Effector memory CD8-positive, alpha-beta T cell (primary cell): Measurements from ENCODE around the gene SEMA4D.

Experiments
- ATAC-seq: fragments of 150-1000 bp; cut with Tn5 transposase; replicated peaks from 2 replicates; pipeline ENCODE4 v1.10.0; 2021; ENCODE audit warnings: mild to moderate bottlenecking, moderate library complexity
- DNase-seq, 3 experiments: peaks; one replicate each; pipeline ENCODE4 v3.0.0; 2021
- H3K27ac Mint-ChIP-seq, 2 donors: one replicate each; pipeline ENCODE4 v1.8.0; 2022; ENCODE audit warnings: mild to moderate bottlenecking in 2 of 2, mixed read lengths in 2 of 2, moderate library complexity in 2 of 2
- H3K27me3 Mint-ChIP-seq, 2 donors: one replicate each; pipeline ENCODE4 v1.8.0; 2022; ENCODE audit warnings: mixed read lengths in 2 of 2
- H3K36me3 Mint-ChIP-seq: one replicate; pipeline ENCODE4 v1.8.0; 2022; ENCODE audit warnings: mild to moderate bottlenecking, moderate library complexity, mixed read lengths; ENCODE audit not compliant: insufficient read depth
- H3K4me1 Mint-ChIP-seq, 2 donors: one replicate each; pipeline ENCODE4 v1.8.0; 2022; ENCODE audit warnings: low read depth in 2 of 2, mixed read lengths in 2 of 2
- H3K4me3 Mint-ChIP-seq, 2 donors: one replicate each; pipeline ENCODE4 v1.8.0; 2022; ENCODE audit warnings: mild to moderate bottlenecking in 2 of 2, mixed read lengths in 2 of 2, moderate library complexity in 2 of 2
- H3K9me3 Mint-ChIP-seq, 2 donors: one replicate each; pipeline ENCODE4 v1.8.0; 2022; ENCODE audit warnings: mixed read lengths in 2 of 2

SEMA4D gene

DNA sequence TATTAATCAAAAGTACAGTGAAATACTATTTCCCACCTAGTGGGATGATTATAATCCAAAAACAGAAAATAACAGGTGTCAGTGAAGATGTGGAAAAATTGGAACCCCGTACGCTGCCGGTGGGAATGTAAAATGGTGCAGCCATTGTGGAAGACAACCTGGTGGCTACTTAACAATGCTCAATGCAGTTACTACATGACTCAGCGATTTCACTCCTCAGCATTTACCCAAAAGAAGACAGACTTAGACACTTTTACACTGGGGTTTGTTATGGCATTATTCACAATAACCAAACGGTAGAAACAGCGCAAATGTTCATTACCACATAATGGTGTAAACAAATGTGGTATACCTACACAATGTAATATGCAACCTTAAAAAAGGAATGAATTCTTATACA lies 155.7 kb downstream of the SEMA4D start:
- Mint-ChIP-seq H3K27me3 (no peaks in the 10 kb centered on the region), H3K36me3 (peaks cover 93% of the 10 kb centered on the region), H3K27ac (no peak overlapping the region), H3K4me3 (no peak overlapping the region), H3K4me1 (peaks cover 16 to 20% of the 10 kb centered on the region in 2 donors), H3K9me3 (no peaks in the 10 kb centered on the region)
- ATAC-seq = no peak
- no peak for DNase-seq

DNA sequence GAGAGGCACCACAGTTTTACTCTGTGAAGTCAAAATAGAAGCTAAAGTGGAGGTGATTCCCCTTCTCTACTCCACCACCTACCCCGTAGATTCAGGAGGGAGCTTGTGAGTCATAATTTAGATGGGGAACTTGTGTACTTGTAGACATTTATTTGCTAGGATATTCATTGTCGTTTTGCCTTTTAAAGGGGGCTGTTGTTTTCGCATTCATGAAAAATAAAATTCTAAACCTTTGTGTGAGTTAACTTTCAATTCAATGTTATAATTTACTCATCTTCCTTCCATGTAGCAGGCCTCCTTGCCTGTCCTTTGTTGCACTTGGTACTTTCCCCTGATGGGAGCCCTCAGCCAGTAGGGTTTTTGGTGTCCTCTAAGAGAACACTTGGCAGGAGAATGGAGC lies 157.6 kb downstream of the SEMA4D start:
- Mint-ChIP-seq H3K4me3 (no peak overlapping the region), H3K27me3 (no peaks in the 10 kb centered on the region), H3K27ac (peak overlapping the region in 1 of 2 donors; percentile 19), H3K4me1 (peaks cover 10 to 12% of the 10 kb centered on the region in 2 donors), H3K9me3 (no peaks in the 10 kb centered on the region), H3K36me3 (peaks cover 93% of the 10 kb centered on the region)
- DNase-seq = no peak
- ATAC-seq = no peak

DNA sequence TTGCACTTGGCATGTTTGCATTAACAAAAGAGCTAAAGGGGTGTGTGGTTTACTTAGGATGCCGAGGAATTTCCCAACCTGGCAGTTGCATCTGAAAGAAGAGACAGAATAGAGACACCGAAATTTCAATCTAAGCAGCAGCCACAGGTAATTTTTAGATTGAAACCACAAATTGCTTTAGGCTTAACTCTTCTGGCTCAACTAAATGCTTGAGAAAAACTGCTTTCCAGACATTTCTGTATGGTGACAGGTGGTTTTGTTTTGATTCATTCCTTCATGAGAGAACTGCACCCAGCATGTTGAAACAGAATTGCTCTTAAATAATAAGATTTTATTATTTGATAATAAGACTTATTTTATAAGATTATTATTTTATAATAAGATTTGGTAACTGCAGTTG lies 158.1 kb downstream of the SEMA4D start:
- H3K36me3 Mint-ChIP-seq = peaks cover 93% of the 10 kb centered on the region
- peaks cover 6 to 8% of the 10 kb centered on the region in 2 donors for H3K4me1 Mint-ChIP-seq
- H3K9me3 Mint-ChIP-seq = no peaks in the 10 kb centered on the region
- DNase-seq = no peak
- ATAC-seq = no peak
- no peaks in the 10 kb centered on the region for H3K27me3 Mint-ChIP-seq
- no peak overlapping the region for H3K4me3 Mint-ChIP-seq
- no peak overlapping the region for H3K27ac Mint-ChIP-seq

DNA sequence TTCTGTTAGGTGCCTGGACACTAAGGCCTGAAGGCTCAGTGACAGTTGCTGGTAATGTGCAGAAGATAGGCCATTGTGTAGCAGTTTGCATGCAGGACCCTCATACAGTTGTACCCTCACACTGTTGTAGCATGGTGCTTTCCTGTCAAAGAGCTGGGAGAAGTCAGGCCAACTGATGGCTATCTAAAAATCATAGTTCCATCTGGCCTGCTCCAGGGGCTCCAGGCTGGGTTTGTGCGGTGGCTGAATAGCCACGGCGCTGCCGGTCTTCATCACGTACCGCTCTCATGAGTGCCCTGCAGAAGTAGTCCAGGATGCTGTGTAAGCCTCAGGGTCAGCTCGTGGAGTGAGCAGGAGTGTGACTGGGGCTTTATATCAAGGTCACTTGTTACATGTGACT lies 167.4 kb downstream of the SEMA4D start:
- Mint-ChIP-seq H3K36me3 (peaks cover 89% of the 10 kb centered on the region), H3K27me3 (no peaks in the 10 kb centered on the region), H3K27ac (no peak overlapping the region), H3K4me3 (no peak overlapping the region), H3K9me3 (no peaks in the 10 kb centered on the region), H3K4me1 (peaks cover 4 to 5% of the 10 kb centered on the region in 2 donors)
- ATAC-seq (no peak), DNase-seq (no peak)

DNA sequence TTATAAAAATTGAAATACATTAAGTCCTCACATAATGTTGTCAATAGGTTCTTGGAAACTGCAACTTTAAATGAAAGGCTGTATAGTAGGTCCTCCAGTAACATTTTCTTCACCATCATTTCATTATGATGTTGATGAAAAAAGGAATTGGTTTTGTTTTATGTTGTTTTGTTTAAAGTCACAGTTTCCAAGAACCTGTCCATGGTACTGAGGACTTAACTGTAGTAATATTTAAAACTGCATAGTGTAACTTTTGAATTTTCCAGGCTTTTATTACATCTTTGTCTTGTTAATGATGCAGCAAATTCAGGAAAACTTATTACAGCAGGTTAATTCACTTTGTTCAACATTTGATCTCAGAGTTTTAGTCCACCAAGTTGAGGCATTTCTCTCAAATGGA lies 168.0 kb downstream of the SEMA4D start:
- no peak overlapping the region for H3K4me3 Mint-ChIP-seq
- H3K9me3 Mint-ChIP-seq = no peaks in the 10 kb centered on the region
- ATAC-seq (no peak), DNase-seq (no peak)
- H3K36me3 Mint-ChIP-seq = peaks cover 83% of the 10 kb centered on the region
- H3K4me1 Mint-ChIP-seq = peaks cover 4 to 10% of the 10 kb centered on the region in 2 donors
- H3K27ac Mint-ChIP-seq = no peak overlapping the region
- H3K27me3 Mint-ChIP-seq = no peaks in the 10 kb centered on the region

DNA sequence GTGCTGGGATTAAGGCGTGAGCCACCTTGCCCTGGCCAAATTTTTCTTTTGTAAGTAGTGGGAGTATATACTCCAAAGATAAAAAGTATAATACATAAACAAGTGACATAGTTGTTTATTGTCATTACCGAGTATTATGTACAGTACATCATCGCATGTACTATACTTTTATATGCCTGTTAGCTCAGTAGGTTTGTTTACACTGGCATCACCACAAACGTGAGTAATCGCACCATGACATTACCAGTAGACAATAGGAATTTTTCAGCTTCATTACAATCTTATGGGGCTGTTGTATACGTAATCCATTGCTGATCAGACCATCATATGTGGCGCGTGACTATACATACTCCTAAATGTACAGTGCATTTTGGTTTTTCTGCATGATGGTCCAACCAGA lies 169.8 kb downstream of the SEMA4D start:
- ATAC-seq = no peak
- peaks cover 11 to 25% of the 10 kb centered on the region in 2 donors for H3K4me1 Mint-ChIP-seq
- DNase-seq = no peak
- no peaks in the 10 kb centered on the region for H3K27me3 Mint-ChIP-seq
- H3K36me3 Mint-ChIP-seq = peaks cover 67% of the 10 kb centered on the region
- no peak overlapping the region for H3K27ac Mint-ChIP-seq
- H3K9me3 Mint-ChIP-seq = no peaks in the 10 kb centered on the region
- no peak overlapping the region for H3K4me3 Mint-ChIP-seq

DNA sequence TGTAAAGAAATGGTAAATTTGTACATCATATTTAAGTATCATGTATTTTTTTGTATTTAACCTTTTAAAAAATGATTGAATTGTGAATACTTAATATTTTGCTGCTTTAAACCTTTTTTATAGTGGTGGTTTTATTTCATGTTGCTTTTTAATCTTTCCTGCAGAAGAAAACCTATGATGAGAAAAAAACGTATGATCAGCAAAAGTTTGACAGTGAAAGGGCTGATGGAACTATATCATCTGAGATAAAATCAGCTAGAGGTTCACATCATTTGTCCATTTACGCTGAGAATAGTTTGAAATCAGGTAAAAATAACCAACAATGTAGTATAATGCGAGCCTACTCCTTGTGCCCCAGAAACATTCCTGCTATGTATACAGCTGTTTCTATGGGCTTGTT lies 172.2 kb downstream of the SEMA4D start:
- Mint-ChIP-seq H3K4me1 (peaks cover 18 to 38% of the 10 kb centered on the region in 2 donors), H3K36me3 (peaks cover 49% of the 10 kb centered on the region), H3K27me3 (no peaks in the 10 kb centered on the region), H3K4me3 (no peak overlapping the region), H3K9me3 (no peaks in the 10 kb centered on the region), H3K27ac (peak overlapping the region; percentile 19 to 38)
- DNase-seq (no peak), ATAC-seq (no peak)

DNA sequence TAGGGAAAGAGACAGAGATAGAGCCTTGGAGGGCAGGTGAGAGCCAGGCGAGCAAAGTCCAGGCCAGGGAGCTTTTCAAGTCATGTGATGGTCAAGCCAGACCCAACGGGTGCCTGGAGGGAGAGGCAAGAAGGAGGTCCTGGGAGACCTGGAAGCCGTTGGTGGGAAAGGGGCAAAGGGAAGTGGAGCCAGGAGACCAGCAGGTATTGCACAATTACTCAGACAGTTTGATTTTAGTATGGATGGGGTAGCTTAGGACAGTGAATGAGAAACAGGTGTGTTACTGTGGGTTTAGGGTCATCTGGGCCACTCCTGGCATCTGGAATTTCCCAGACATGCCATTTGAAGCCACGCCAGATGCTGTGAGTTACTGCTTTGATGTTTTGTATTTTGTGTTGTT lies 174.5 kb downstream of the SEMA4D start:
- peaks cover 44% of the 10 kb centered on the region for H3K36me3 Mint-ChIP-seq
- H3K4me3 Mint-ChIP-seq = no peak overlapping the region
- H3K4me1 Mint-ChIP-seq = peaks cover 26 to 46% of the 10 kb centered on the region in 2 donors

DNA sequence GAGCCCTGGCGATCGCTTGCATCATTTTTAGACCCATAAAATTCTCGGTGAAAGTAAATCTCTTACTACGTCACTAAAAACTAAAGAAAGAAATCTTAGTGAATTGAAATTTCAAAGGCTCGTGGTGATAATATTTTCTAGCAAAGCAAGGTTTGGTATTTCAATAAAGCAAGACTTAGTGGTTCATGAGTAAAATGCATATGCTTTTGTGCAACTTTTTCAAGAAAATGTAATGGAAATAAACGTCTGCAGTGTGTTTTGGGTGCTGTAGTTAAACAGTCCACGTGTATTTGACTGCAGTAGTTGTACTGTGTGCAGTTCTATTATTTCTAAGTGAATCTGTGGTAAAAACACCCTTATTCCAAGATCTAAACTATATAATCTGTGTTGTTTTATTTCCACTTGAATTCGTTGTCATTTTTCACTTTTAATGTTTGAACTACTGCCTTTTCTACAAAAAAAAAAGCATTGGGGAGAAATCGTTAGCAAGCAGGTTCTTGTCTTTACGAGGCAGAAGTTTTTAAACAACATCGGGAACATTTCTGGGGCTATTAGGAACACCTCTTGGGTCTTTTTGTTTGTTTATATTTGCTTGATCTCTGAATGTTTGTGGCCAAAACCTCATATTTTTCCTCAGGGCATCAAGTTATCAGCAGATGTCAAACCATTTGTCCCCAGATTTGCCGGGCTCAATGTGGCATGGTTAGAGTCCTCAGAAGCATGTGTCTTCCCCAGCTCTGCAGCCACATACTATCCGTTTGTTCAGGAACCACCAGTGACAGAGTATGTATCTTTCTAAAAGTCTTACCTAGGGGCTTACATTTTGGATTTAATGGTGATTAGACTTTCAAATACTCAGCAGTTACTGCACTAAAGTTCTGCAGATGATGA lies 178.7 kb downstream of the SEMA4D start:
- DNase-seq (no peak), ATAC-seq (no peak)
- peaks cover 32 to 43% of the 10 kb centered on the region in 2 donors for H3K4me1 Mint-ChIP-seq
- peak overlapping the region; percentile 86 for H3K4me3 Mint-ChIP-seq
- peak overlapping the region; percentile 96 to 99 for H3K27ac Mint-ChIP-seq
- no peaks in the 10 kb centered on the region for H3K27me3 Mint-ChIP-seq
- H3K36me3 Mint-ChIP-seq = peaks cover 34% of the 10 kb centered on the region
- no peaks in the 10 kb centered on the region for H3K9me3 Mint-ChIP-seq

More for the DNA sequence above, 174.5 kb downstream of the SEMA4D start:
- H3K27me3 Mint-ChIP-seq = no peaks in the 10 kb centered on the region
- DNase-seq (no peak), ATAC-seq (no peak)
- peak overlapping the region; percentile 5 to 51 for H3K27ac Mint-ChIP-seq
- H3K9me3 Mint-ChIP-seq = no peaks in the 10 kb centered on the region

DNA sequence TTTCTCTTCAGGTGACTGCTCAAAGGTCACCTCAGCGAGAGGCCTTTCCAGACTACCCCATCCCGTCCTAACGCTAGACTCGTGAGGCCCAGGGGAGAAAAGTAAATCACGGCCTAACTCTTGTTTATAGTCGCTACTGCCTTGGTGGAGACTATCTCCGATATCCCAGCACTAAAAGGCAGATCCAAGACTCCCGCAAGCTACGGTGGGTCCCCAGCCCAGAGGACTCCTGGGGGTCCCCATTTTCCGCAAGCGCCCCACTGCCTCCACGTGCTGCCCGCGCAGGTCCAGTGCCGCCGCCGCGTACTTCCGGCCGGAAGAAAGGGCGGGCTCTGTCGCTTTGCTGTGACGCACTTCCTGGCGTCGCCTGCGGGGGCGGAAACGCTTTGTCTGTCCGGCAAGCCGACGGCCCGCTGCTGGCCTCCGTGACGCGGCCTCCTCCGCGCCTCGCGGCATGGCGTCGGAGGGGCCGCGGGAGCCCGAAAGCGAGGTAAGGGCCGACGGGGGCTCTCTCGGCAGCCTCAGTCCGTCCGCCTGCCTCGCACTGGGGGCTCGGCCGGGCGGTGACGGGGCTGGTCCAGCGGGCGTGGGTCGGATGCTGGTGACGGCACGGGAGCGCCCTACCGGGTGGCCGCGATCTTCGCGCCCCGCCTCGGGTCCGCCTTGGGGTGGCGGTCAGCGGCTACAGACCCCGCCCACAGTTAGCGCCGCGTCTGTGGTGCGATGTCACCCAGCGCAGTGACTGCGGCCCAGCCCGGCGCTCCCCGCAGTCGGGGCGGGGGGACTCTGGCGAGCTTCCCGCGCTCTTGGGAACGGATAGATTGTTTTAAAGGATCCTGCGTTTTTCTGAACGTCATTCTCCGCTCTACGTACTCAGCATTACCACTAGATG lies 179.5 kb downstream of the SEMA4D start, which contains the start of gene SECISBP2:
Gene SECISBP2 (plus strand): TSS at position 378 of the 892 bp plus-strand sequence. CDS start 77 bp downstream, at position 455.
- H3K36me3 Mint-ChIP-seq = peaks cover 34% of the 10 kb centered on the region
- DNase-seq (peak; percentile 93 to 94 (median 94)), ATAC-seq (peak; percentile 92)
- no peaks in the 10 kb centered on the region for H3K9me3 Mint-ChIP-seq
- H3K27me3 Mint-ChIP-seq = no peaks in the 10 kb centered on the region
- peak within 1 kb of the TSS; percentile 96 to 99 for H3K27ac Mint-ChIP-seq
- peaks cover 31 to 38% of the 10 kb centered on the region in 2 donors for H3K4me1 Mint-ChIP-seq
- H3K4me3 Mint-ChIP-seq = peak within 1 kb of the TSS; percentile 86

DNA sequence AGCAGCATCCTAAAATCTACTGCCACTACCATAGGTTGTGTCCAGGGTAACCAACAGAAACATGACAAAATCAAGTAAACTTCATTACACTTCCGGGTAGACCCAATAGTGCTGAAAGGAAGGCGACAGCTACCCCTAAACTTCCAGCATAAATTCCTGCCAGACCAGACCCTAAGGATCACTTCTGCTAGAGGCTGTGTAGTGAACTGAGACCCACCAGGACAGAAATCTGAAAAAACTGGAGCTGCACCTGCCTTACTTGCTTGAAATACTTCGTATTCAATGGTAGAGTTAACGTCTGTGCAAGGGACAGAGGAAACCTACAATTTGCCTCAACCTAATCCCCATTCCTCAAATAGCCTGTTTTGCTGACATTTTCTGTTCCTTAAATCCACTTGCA lies 180.6 kb downstream of the SEMA4D start:
- H3K36me3 Mint-ChIP-seq = peaks cover 32% of the 10 kb centered on the region
- no peak for ATAC-seq
- DNase-seq = no peak
- H3K9me3 Mint-ChIP-seq = no peaks in the 10 kb centered on the region
- no peaks in the 10 kb centered on the region for H3K27me3 Mint-ChIP-seq
- H3K4me3 Mint-ChIP-seq = peak overlapping the region; percentile 86
- H3K4me1 Mint-ChIP-seq = peaks cover 22 to 34% of the 10 kb centered on the region in 2 donors
- H3K27ac Mint-ChIP-seq = peak overlapping the region; percentile 96 to 99

DNA sequence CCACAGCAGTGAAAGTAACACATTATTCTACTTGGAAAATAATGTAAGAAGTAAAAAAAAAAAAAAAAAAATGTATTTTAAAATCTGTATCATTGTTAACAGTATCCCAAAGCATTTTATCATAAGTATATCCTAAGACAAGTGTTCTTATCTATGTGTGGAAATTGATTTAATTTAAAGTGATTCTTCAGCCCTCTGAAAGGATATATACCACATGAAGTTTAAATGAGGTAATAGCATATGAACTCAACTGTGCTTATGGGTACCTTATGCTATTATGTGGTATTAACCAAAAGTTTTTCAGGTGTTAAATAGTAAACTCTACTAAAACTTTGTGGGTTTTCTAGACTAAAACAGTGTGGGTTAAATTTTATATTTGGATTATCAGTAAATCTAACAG lies 182.4 kb downstream of the SEMA4D start:
- Mint-ChIP-seq H3K9me3 (no peaks in the 10 kb centered on the region), H3K27ac (no peak overlapping the region), H3K27me3 (no peaks in the 10 kb centered on the region), H3K36me3 (peaks cover 38% of the 10 kb centered on the region), H3K4me1 (peaks cover 24 to 28% of the 10 kb centered on the region in 2 donors), H3K4me3 (no peak overlapping the region)
- DNase-seq (no peak), ATAC-seq (no peak)

DNA sequence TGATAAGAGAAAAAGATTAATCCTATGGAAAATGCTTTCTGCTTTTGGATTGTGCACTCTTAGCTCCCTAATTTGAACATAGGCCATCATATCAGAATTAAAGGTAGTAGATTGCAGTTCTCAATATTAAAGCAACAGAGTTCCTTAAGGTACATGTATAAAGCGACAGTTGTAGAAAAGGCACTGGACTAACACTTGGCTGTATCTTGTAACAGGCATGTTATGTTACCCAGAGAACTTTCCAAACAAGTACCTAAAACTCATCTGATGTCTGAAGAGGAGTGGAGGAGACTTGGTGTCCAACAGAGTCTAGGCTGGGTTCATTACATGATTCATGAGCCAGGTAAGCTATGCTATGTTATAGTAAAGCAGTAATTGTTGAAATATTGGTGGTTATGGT lies 183.0 kb downstream of the SEMA4D start:
- Mint-ChIP-seq H3K27me3 (no peaks in the 10 kb centered on the region), H3K27ac (no peak overlapping the region), H3K36me3 (peaks cover 34% of the 10 kb centered on the region), H3K9me3 (no peaks in the 10 kb centered on the region), H3K4me1 (peaks cover 24 to 27% of the 10 kb centered on the region in 2 donors), H3K4me3 (no peak overlapping the region)
- ATAC-seq (no peak), DNase-seq (no peak)
